HG02885 (cell line): ENCODE data around the gene GPR171.
"Not testable (repeated sequence)": the region's sequence is repeated elsewhere in the genome, so short reads cannot be mapped to it uniquely, and the experiment has no call there.

Experiments used
- ATAC-seq: cut with Tn5 transposase; IDR thresholded peaks from one replicate; pipeline ENCODE4 v1.9.1; 2021; ENCODE audit warnings: mild to moderate bottlenecking; ENCODE audit not compliant: unreplicated experiment, poor library complexity

Gene GPR171, protein sequence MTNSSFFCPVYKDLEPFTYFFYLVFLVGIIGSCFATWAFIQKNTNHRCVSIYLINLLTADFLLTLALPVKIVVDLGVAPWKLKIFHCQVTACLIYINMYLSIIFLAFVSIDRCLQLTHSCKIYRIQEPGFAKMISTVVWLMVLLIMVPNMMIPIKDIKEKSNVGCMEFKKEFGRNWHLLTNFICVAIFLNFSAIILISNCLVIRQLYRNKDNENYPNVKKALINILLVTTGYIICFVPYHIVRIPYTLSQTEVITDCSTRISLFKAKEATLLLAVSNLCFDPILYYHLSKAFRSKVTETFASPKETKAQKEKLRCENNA

DNA sequence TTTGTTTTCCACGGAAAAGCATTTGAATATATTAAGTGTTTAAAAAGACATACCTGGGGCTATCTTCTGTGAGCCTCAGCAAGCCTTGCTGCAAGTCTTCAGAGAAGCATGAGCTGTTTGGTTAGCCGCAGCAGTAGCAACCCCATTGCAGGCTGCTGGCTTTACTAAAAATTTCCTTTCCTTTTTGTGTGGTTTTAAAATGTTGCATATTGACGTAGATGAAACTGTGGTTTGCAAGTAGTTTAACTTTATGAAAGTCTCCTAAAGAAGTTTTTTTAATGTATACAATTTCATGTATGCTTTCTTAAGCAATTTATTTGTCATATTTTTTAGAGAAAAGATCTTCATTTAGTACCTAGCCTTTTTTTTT lies at the start of gene GPR171:
Gene GPR171, minus strand, starts transcription at position 166 of the 370 bp plus-strand sequence. CDS start 3,830 bp downstream, outside the sequence.
- ATAC-seq, result peak; percentile 97

DNA sequence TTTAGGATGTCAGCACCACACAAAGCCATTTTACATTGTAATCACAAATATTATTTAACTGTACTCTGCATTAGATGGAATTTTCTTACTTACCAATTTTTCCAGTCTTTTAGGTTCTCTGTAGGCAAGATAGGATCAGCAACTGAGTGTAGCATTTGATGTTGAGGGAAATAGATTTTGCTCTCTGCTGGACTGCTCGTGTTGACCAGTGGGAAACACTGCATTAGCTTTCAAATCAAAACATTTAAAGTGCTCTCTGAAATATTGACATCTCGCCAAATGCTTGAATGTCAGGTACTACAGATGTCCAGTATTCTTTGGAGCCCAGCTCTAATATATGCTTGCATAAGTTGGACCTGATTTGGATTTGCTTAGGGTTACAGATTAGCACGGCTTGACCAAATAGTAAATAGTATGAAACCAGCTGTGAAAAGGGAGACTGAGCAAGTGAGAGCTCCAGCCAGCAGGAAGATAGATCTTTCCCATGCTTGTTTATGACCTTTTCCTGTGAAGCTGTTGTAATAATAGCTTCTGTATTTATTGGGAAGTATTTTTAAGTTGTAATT lies 45.8 kb upstream of the GPR171 start:
- ATAC-seq, result no peak

DNA sequence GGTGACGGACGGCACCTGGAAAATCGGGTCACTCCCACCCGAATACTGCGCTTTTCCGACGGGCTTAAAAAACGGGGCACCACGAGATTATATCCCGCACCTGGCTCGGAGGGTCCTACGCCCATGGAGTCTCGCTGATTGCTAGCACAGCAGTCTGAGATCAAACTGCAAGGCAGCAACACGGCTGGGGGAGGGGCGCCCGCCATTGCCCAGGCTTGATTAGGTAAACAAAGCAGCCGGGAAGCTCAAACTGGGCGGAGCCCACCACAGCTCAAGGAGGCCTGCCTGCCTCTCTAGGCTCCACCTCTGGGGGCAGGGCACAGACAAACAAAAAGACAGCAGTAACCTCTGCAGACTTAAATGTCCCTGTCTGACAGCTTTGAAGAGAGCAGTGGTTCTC lies 39.0 kb upstream of the GPR171 start:
- not testable (repeated sequence) for ATAC-seq

DNA sequence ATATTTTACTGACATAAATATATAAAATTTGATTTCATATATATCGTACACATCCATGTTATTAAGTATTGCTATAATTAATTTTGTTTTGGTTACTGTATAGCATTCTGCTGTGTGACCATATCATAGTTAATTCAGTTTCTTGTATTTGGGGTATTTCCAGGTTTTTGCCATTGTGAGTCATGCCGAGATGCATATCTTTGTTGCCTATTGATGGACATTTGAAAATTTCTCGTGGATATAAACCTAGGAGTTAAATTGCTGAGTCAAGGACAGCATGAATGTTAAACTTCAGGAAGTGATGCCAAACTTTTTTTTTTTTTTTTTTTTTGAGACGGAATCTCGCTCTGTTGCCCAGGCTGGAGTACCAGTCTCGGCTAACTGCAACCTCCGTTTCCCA lies 33.7 kb upstream of the GPR171 start:
- ATAC-seq, result no peak

DNA sequence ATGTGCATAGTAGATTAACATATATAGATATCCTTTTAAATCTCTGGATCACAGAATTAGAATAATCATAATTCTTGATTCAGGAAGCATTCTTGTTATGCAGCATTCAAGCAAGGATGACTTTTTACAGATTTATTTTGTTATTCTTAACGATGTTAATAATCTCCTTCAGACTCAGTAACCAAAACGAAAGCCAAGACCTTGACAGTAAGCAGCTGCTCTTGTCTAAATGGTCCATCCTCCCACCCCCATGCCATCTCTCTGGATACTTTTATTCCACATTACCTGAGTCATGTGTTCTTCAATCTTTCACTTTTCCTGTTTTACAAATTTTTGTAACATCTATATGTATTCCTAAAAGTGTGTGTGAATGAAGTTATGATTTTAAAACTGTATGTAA lies 33.3 kb upstream of the GPR171 start:
- ATAC-seq, result no peak

DNA sequence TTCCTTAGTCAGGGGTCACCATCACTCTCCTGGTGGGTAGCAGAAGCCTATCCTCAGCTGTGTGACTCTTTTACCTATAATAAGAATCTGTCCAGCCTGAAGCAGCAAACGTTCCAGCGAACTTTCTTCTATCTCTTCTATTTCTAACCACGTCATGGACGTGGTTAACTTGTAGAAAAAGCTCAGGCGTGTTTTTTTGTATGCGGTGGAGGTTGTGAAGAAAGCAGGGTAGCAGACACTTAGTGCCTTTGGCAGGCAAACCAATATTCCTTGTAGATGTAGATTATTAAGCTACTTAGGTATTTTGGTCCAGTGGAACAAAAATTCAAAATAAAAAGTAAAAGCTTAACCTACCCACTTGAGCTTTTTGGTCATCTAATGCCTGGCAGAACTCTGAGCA lies 31.8 kb upstream of the GPR171 start:
- no peak for ATAC-seq

DNA sequence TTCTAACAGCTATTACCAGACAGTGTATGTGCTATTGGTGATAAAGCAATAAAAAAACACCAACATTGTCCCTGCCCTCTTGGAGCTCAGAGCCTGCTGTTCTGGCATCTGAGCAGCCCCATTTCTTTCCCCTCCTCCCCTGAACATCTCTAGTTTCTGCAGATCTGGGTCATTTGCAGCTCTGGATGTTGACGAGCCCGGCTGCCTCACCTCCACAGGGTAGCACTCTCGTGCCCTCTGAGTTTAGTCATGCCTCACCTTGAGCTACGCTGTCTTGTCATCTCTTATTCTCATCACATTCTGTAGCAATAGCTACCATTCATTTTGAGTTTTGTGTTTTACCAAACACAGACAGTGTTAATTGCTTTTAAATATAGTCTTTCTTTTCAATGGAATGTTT lies 30.0 kb upstream of the GPR171 start:
- ATAC-seq, result no peak

DNA sequence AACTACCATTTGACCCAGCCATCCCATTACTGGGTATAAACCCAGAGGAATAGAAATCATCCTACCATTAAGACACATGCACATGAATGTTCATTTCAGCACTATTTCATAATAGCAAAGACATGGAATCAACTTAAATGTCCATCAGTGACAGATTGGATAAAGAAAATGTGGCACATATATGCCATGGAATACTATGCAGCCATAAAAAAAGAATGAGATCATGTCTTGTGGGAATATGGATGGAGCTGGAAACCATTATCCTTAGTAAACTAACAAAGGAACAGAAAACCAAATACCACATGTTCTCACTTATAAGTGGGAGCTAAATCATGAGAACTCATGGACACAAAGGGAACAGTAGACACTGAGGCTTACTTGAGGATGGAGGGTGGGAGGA lies 29.4 kb upstream of the GPR171 start:
- ATAC-seq, result not testable (repeated sequence)

DNA sequence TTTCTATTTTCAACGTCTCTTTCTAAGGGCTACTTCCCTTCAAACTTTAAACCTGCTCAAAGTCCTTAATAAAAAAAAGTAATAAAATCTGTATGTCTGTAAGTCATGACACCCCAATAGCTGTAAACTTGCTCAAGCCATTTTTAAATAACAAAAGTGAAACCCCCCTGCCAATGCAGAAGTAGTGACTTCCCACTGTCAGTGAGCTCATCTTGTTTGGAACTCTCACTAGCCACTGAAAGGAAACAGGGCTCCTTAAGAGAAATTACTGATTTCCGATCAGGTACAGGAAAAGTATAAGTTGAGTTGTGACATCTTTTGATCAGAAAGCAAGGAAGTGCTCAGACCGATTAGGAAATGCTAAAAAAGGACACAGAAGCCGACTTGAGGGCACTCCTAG lies 27.6 kb upstream of the GPR171 start:
- peak; percentile 56 for ATAC-seq

DNA sequence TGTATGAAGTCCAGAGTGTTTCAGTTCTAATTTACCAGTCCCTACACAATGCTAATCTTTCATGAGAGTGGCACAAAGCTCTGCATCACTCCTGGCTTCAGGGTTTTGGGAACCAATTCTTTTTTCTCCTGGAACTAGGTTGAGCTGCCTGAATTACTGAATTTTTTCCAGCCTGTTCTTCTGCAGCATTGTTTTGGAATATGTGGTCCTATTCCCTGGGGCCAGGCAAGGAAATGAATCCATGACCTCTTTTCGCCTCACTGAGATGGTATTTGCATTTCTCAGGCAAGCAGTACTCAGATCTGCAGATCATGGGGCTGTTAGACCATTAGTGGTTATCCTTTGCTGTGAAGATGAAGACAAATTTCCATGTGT lies 25.6 kb upstream of the GPR171 start:
- ATAC-seq, result no peak

DNA sequence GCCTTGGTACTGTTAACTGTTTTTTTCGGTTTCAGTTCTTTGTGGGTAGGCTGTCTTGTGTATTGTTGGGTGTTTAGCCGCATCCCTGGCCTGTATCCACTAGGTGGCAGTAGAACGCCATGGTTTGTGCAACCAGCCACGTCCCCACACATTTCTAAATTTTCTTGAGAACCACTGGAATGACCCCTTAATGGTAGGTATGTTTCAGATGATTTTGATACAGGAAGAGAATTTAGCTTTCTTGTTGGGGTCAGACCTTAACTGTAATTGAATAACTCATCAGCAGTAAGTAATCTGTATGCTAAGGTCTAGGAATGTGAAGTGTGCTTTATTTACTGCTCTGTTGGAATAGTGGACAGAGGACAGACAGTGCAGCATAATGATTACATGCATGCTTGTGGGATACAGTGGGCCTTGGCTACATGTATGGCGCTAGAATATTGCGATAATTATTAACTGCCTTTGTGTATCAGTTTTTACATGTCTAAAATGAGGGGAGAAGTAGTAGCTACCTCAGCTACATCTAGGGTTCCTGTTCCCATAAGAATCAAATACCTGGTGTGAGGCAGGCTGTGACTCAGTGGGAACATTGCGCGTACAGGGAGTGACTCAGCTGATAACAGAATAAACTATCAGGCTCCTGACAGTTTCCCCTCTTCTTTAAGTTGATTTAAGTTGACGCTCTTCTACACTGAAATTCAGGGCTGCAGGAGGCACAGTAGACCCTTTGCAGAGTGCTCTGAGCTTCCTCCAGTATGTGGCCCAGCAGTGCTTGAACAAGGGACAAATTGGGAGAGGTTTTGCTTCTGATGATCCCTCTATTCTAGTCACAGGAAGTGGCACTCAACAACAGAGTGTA lies 25.0 kb upstream of the GPR171 start:
- peak; percentile 92 for ATAC-seq

DNA sequence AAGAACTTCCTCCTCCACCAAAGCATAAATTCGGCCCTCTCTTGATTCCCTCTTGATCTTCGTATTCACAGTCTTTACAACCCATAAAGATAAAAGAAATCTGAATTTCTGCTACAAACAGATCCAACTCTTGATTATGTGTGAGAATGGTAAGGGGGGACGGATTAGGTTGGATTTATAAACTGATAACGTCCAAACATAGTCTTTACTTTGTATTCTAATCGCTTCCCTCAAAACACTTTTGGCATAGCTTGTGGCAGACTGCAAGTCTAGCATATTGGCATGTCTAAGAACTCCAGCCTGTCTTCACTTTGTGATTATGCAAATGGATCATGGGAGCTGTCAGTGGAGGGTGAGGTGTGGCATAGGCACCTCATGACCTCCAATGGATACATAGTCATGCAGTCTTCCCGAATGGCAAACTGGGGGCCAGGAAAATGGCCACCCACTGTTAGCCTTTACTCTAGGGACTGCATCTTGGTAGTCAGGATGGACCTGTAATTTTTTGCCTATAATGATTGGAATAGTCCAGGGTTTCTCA lies 24.3 kb upstream of the GPR171 start:
- ATAC-seq, result peak; percentile 31

DNA sequence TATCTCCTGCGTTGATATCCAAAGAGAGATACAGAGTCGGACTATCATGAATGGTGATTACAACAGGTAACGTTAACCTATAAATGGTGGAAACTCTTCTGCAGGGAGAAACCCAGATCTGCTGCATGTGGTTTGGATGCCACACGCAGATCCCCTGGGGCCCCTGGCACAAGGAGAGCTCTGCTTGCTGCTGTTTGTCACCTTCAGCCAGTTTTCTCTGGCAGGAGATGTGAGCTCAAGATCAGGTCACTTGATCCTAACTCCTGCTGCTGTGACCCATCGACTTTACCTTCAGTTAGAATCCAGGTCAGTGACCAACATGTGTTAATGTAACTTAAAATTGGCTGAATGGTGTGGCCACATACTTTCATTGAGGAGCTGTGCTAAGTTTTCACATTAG lies 23.8 kb upstream of the GPR171 start:
- ATAC-seq, result no peak

DNA sequence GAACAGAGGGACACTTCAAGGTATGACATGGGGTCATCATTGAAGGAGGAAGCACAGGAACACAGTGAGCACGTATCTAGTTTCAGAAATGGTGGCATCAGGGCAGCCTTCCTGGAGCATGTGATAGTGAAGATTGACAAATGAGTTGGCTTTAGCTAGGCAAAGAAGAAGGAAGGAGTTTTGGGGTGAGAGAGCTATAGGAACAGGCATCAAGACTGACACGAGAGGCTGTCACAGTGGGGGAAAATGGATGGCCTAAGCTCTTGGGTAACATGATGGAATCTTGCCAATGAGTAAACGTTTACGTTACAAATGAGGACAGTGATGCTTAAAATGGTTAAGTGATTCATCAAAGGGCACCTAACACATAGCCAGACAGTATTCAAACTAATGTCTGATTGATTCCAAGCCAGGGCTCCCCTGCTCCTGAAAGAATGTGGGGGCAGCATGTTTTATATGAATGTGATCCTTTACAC lies 23.1 kb upstream of the GPR171 start:
- ATAC-seq, result no peak

DNA sequence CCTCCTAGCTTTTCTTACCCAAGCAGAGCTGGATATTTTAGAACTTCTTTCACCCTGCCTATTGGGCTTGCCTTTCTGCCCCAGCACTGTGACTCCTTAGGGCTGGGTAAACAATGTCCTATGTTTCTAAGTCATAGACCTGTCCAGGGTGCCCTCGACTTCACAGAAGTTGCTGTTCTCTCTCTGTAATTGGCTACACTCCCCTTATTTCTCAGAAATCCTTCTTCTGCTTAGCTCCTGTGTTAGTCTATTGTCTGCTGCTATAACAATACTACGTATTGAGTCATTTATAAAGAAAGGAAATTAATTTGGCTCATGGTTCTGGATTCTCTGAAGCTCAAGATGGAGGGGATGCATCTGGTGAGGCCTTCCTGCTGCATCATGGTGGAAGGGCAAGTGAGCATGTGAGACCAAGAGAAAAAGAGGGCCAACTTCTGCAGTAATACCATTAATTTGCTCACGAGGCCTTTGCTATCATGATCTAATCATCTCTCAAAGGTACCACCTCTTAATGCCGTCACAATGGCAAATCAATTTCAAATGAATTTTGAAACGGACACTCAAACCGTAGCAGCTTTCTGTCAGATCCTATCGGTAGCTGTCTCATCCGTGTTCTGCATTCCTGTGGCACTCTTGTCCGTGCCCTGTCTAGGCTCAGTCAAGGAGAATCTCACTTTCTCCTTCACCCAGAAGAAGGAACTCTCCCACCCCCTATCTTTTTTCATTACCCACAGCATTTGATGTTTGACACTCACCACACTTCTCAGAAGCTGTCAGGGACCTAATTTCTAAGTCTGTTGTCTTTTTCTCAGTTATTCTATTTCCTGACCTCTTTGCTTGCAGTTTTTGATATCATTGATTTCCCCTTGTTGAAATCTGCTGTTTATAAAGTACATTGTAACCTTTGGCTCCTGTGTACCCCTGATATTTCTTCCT lies 22.3 kb upstream of the GPR171 start:
- no peak for ATAC-seq

DNA sequence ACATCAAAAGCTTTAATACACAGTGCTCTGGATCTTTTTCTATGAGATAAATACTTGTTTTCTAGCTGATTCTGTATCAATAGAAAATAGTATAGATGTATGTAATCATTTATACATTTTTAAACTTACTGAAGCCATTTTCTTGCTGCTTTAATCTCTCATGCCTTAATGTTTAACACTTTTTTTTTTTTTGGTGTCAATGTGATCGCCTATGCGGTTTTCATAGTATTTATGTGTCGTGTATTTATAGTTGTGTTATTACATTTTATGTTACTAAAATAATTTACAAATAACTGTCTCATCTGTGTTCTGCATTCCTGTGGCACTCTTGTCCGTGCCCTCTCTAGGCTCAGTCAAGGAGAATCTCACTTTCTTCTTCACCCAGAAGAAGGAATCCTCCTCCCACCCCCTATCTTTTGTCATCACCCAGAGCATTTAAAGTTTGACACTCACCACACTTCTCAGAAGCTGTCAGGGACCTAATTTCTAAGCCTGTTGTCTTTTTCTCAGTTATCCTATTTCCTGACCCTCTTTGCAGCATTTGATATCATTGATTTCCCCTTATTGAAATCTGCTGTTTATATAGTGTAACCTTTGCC lies 21.4 kb upstream of the GPR171 start:
- no peak for ATAC-seq

DNA sequence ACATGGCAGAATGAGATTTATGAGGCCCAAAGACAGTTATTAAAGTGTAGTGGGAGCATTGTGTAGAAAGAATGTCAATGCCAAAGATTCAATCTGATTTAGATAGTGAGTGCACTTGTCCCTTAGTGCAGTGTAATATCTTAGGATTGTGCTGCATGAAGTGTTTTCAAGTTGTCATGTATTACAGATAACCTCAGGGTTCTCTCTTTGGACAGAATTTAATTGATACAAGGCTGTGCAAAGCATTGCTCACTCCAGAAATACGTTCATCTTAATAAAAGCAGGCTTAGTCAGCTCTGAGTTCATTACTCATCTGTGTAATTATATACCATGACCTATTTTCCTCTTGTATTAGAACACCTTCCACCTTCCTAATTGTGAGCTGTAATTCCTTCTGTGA lies 16.0 kb upstream of the GPR171 start:
- no peak for ATAC-seq

DNA sequence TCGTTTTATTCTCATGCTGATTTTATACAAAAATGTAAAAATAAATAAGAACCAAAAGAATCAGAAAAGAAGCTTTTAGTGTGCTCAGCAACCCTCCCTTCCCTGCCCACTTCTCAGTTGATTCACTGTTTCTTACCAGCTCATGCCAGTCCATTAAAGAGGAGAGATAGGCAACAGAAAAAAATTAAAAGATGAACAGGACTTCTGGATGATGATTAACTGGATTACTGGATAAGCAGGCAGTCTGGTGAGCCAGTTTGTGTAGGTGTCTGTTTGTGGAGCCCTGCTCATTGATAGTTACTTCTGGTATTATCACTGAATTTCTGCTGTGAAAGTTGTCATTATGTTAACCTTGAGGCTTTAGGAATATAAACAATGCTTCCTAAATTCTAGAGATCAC lies 15.1 kb upstream of the GPR171 start:
- ATAC-seq, result no peak
